ENCODE results near the gene SNX30. TPM values are rescaled to one million over a fixed set of nuclear protein-coding genes. Genes with fewer than 3 reads are reported as not detected.

The SNX30 gene
- total RNA-seq, 4 donors from 2014 or later = 5.5 to 9.4 (median 7.4) TPM

GRCh38 chr9:112725961-112726360, 24.6 kb upstream of the SNX30 start:
- Histone ChIP-seq H3K27me3 (no peaks in the 10 kb centered on the region), H3K4me3 (replicated peaks in 1 of 3) (no peak overlapping the region), H3K36me3 (no peaks in the 10 kb centered on the region), H3K9me3 (no peaks in the 10 kb centered on the region), H3K4me1 (no peaks in the 10 kb centered on the region), H3K27ac (no peak overlapping the region)
- 82 to 98% methylated on average over 3 of the region's 3 CpGs for whole genome bisulfite sequencing, 2 donors
- DNase-seq = no peak
- intact Hi-C loops (cut with DNase I) = no loop called here
- TF ChIP-seq POLR2A (IDR thresholded peaks at IDR 0.05) = no peak
- no peak for TF ChIP-seq CTCF (IDR thresholded peaks at IDR 0.05)

- Histone ChIP-seq H3K27me3 (no peaks in the 10 kb centered on the region), H3K36me3 (no peaks in the 10 kb centered on the region), H3K4me1 (no peaks in the 10 kb centered on the region), H3K4me3 (replicated peaks in 1 of 3) (no peak overlapping the region), H3K9me3 (no peaks in the 10 kb centered on the region), H3K27ac (no peak overlapping the region)
- intact Hi-C loops (cut with DNase I) = no loop called here
- TF ChIP-seq CTCF (IDR thresholded peaks at IDR 0.05) (no peak), POLR2A (IDR thresholded peaks at IDR 0.05) (no peak)
- WGBS, 2 donors = 93% methylated on average over 4 of the region's 4 CpGs
- no peak for DNase-seq
These were observed 24.1 kb upstream of the SNX30 start for GRCh38 chr9:112726428-112726827.

GRCh38 chr9:112728401-112728800, 22.2 kb upstream of the SNX30 start:
- no peaks in the 10 kb centered on the region for H3K9me3 ChIP-seq
- H3K36me3 ChIP-seq = no peaks in the 10 kb centered on the region
- H3K27me3 ChIP-seq = no peaks in the 10 kb centered on the region
- WGBS, 2 donors = 98% methylated on average over 2 of the region's 2 CpGs
- H3K4me1 ChIP-seq = no peaks in the 10 kb centered on the region
- intact Hi-C loops (cut with DNase I) = no loop called here
- no peak for DNase-seq
- TF ChIP-seq POLR2A (IDR thresholded peaks at IDR 0.05) (no peak), CTCF (IDR thresholded peaks at IDR 0.05) (no peak)
- H3K4me3 ChIP-seq (replicated peaks in 1 of 3) = no peak overlapping the region
- H3K27ac ChIP-seq = no peak overlapping the region

- 88% methylated on average over 7 of the region's 7 CpGs for WGBS, 2 donors
- TF ChIP-seq POLR2A (IDR thresholded peaks at IDR 0.05) (no peak), CTCF (IDR thresholded peaks at IDR 0.05) (no peak)
- Histone ChIP-seq H3K27ac (no peak overlapping the region), H3K9me3 (no peaks in the 10 kb centered on the region), H3K27me3 (no peaks in the 10 kb centered on the region), H3K4me3 (replicated peaks in 1 of 3) (no peak overlapping the region), H3K36me3 (no peaks in the 10 kb centered on the region), H3K4me1 (no peaks in the 10 kb centered on the region)
- no peak for DNase-seq
- intact Hi-C loops (cut with DNase I) = no loop called here
These were observed 18.6 kb upstream of the SNX30 start for GRCh38 chr9:112731971-112732370.

- intact Hi-C loops (cut with DNase I) = no loop called here
- Histone ChIP-seq H3K36me3 (no peaks in the 10 kb centered on the region), H3K4me3 (replicated peaks in 1 of 3) (no peak overlapping the region), H3K27me3 (no peaks in the 10 kb centered on the region), H3K9me3 (no peaks in the 10 kb centered on the region), H3K27ac (no peak overlapping the region), H3K4me1 (no peaks in the 10 kb centered on the region)
- WGBS, 2 donors = 76 to 84% methylated on average over 2 of the region's 2 CpGs
- DNase-seq = no peak
- TF ChIP-seq POLR2A (IDR thresholded peaks at IDR 0.05) (no peak), CTCF (IDR thresholded peaks at IDR 0.05) (no peak)
These were observed 15.7 kb upstream of the SNX30 start for GRCh38 chr9:112734892-112735291.
